H9 (cell line): ENCODE results near the gene SLC25A25. TPM values are rescaled to one million over a fixed set of nuclear protein-coding genes. Genes with fewer than 3 reads are reported as not detected.

ENCODE experiments used
- DNase-seq: peaks from one replicate; pipeline ENCODE4 v3.0.0-alpha.2; 2017
- H2AFZ ChIP-seq: one replicate; pipeline ENCODE4 v1.6.1; 2013; ENCODE audit warnings: mild to moderate bottlenecking, low read length, control low read depth, moderate library complexity
- H2AK5ac ChIP-seq: 2 replicates; pipeline ENCODE4 v1.6.1; 2013; ENCODE audit warnings: low read length, control low read depth, mixed read lengths; ENCODE audit not compliant: insufficient read length
- H2BK120ac ChIP-seq: one replicate; pipeline ENCODE4 v1.6.1; 2013; ENCODE audit warnings: low read depth, mild to moderate bottlenecking, low read length, control low read depth, inconsistent platforms; ENCODE audit not compliant: poor library complexity, severe bottlenecking
- H2BK12ac ChIP-seq: 2 replicates; pipeline ENCODE4 v1.6.1; 2013; ENCODE audit warnings: low read length, control low read depth, mixed read lengths, low read depth; ENCODE audit not compliant: insufficient read length
- H2BK15ac ChIP-seq: 2 replicates; pipeline ENCODE4 v1.6.1; 2013; ENCODE audit warnings: low read depth, low read length, control low read depth
- H2BK20ac ChIP-seq: one replicate; pipeline ENCODE4 v1.6.1; 2013; ENCODE audit warnings: low read depth, mild to moderate bottlenecking, low read length, control low read depth, inconsistent platforms; ENCODE audit not compliant: poor library complexity, severe bottlenecking
- H2BK5ac ChIP-seq: 2 replicates; pipeline ENCODE4 v1.6.1; 2013; ENCODE audit warnings: low read length, control low read depth, mixed read lengths; ENCODE audit not compliant: insufficient read length
- H3K14ac ChIP-seq: 2 replicates; pipeline ENCODE4 v1.6.1; 2013; ENCODE audit warnings: low read length, control low read depth; ENCODE audit not compliant: insufficient read depth
- H3K18ac ChIP-seq: 2 replicates; pipeline ENCODE4 v1.6.1; 2013; ENCODE audit warnings: low read depth, mild to moderate bottlenecking, mixed read lengths, low read length, control low read depth; ENCODE audit not compliant: insufficient read length
- H3K23ac ChIP-seq: 2 replicates; pipeline ENCODE4 v1.6.1; 2013; ENCODE audit warnings: low read length, control low read depth, mixed read lengths, low read depth; ENCODE audit not compliant: insufficient read length
- H3K23me2 ChIP-seq: 2 replicates; pipeline ENCODE4 v1.6.1; 2013; ENCODE audit warnings: low read depth, mild to moderate bottlenecking, mixed read lengths, low read length, control low read depth; ENCODE audit not compliant: insufficient read length, poor library complexity, severe bottlenecking
- H3K27ac ChIP-seq: 2 replicates; pipeline ENCODE4 v1.5.1; 2013; ENCODE audit warnings: low read length, control low read depth, mixed read lengths, low read depth; ENCODE audit not compliant: insufficient read length
- H3K27me3 ChIP-seq: 2 replicates; pipeline ENCODE4 v1.6.1; 2013; ENCODE audit warnings: low read length, control low read depth, inconsistent platforms; ENCODE audit not compliant: insufficient read depth
- H3K4ac ChIP-seq: 2 replicates; pipeline ENCODE4 v1.6.1; 2013; ENCODE audit warnings: low read depth, mild to moderate bottlenecking, control low read depth, inconsistent platforms, low read length, moderate library complexity
- H3K4me1 ChIP-seq: 2 replicates; pipeline ENCODE4 v1.6.1; 2013; ENCODE audit warnings: low read length, control low read depth, inconsistent platforms; ENCODE audit not compliant: insufficient read depth
- H3K4me2 ChIP-seq: 2 replicates; pipeline ENCODE4 v1.6.1; 2013; ENCODE audit warnings: low read length, control low read depth, mixed read lengths; ENCODE audit not compliant: insufficient read length, insufficient read depth
- H3K56ac ChIP-seq: 2 replicates; pipeline ENCODE4 v1.6.1; 2013; ENCODE audit warnings: low read depth, mild to moderate bottlenecking, mixed read lengths, low read length, control low read depth; ENCODE audit not compliant: insufficient read length
- H3K79me1 ChIP-seq: 2 replicates; pipeline ENCODE4 v1.6.1; 2013; ENCODE audit warnings: low read depth, mild to moderate bottlenecking, moderate library complexity, low read length, control low read depth, inconsistent platforms; ENCODE audit not compliant: insufficient read depth, poor library complexity, severe bottlenecking
- H3K79me2 ChIP-seq: 2 replicates; pipeline ENCODE4 v1.6.1; 2013; ENCODE audit warnings: low read length, control low read depth, inconsistent platforms; ENCODE audit not compliant: insufficient read depth
- H3K9ac ChIP-seq: 2 replicates; pipeline ENCODE4 v1.6.1; 2013; ENCODE audit warnings: low read length, control low read depth, mixed read lengths; ENCODE audit not compliant: insufficient read length; ENCODE audit errors: extremely low read depth
- H3K9me3 ChIP-seq: one replicate; pipeline ENCODE4 v1.6.1; 2013; ENCODE audit warnings: low read depth, low read length, inconsistent platforms; ENCODE audit not compliant: control insufficient read depth
- H3T11ph ChIP-seq: one replicate; pipeline ENCODE4 v1.6.1; 2013; ENCODE audit warnings: mild to moderate bottlenecking, low read length, control low read depth, inconsistent platforms
- H4K20me1 ChIP-seq: one replicate; pipeline ENCODE4 v1.6.1; 2013; ENCODE audit not compliant: control insufficient read depth, insufficient read length, insufficient read depth
- H4K5ac ChIP-seq: 2 replicates; pipeline ENCODE4 v1.6.1; 2013; ENCODE audit warnings: low read depth, mild to moderate bottlenecking, mixed read lengths, low read length, control low read depth; ENCODE audit not compliant: insufficient read length
- H4K8ac ChIP-seq: replicated peaks from 2 replicates; pipeline ENCODE4 v1.6.1; 2013; ENCODE audit warnings: low read length, control low read depth, mixed read lengths, low read depth; ENCODE audit not compliant: insufficient read length
- H4K91ac ChIP-seq: 2 replicates; pipeline ENCODE4 v1.6.1; 2013; ENCODE audit warnings: low read depth, mild to moderate bottlenecking, moderate library complexity, mixed read lengths, low read length, control low read depth; ENCODE audit not compliant: insufficient read length
- H3K27ac Mint-ChIP-seq, 3 experiments: 2 replicates in 2 of 3; 3 replicates in 1 of 3; pipeline ENCODE4 v1.8.0; 2020 to 2021; ENCODE audit warnings: mixed read lengths in 3 of 3, mild to moderate bottlenecking in 1 of 3, moderate library complexity in 1 of 3
- H3K27me3 Mint-ChIP-seq: 2 replicates; pipeline ENCODE4 v1.8.0; 2021; ENCODE audit warnings: low read depth, mild to moderate bottlenecking, moderate library complexity, mixed read lengths
- H3K36me3 Mint-ChIP-seq, 3 experiments: 2 replicates in 2 of 3; 3 replicates in 1 of 3; pipeline ENCODE4 v1.8.0; 2020 to 2021; ENCODE audit warnings: low read depth in 3 of 3, mixed read lengths in 3 of 3; ENCODE audit not compliant: insufficient read depth in 1 of 3
- H3K4me1 Mint-ChIP-seq, 2 experiments: 2 replicates each; pipeline ENCODE4 v1.8.0; 2020; ENCODE audit warnings: mixed read lengths in 2 of 2
- H3K4me3 Mint-ChIP-seq, 2 experiments: 2 replicates in 1 of 2; 3 replicates in 1 of 2; pipeline ENCODE4 v1.8.0; 2020 to 2021; ENCODE audit warnings: mild to moderate bottlenecking in 2 of 2, mixed read lengths in 2 of 2, moderate library complexity in 1 of 2
- H3K9me3 Mint-ChIP-seq, 2 experiments: 2 replicates in 1 of 2; 3 replicates in 1 of 2; pipeline ENCODE4 v1.8.0; 2020; ENCODE audit warnings: mild to moderate bottlenecking in 2 of 2, mixed read lengths in 2 of 2, moderate library complexity in 1 of 2
- WGBS: extraction: QIAGEN DNeasy Blood & Tissue Kit; methylation state at CpG from one replicate; pipeline ENCODE4 v1.1.7; 2013; ENCODE audit warnings: missing lambda C conversion rate, low lambda C conversion rate, mixed read lengths; ENCODE audit not compliant: insufficient read length; ENCODE audit errors: extremely low coverage; 5-methylcytosine and 5-hydroxymethylcytosine counted together
- total RNA-seq: library from RNA; stranded (reverse); gene quantifications from 2 replicates; pipeline ENCODE4 v1.2.1, GENCODE V29; 2021
- TF ChIP-seq, protein P1 (sequence below): fragments of 200-600 bp; sonication (generic); conservative IDR thresholded peaks from 3 replicates; pipeline ENCODE4 v1.8.0; 2021; ENCODE audit warnings: antibody characterized with exemption, mild to moderate bottlenecking

Gene SLC25A25
- total RNA-seq, 1 experiment from 2014 or later, result 16.9 TPM

DNA sequence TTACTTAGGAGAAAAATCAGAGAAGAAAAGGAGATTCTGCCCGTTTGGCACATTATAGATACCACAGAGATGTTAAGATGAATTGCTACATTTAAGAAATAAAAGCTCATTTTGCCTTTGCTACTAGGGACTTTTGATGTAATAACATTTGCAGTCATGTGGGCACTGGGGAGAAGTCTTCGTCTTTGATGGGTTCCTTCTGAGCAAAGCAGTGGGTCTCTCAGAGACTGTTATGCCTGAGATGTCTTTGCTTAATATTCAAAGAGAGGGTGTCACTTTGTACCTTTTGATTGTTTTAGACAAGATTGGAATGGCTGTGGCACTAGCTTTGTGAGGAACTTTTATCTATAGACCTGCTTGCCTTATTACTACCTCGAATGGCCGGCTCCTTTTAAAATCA, 25.0 kb downstream of the SLC25A25 start:
- Mint-ChIP-seq H3K27ac (peak overlapping the region in 2 of 3 experiments; percentile 84 to 98; a peak in 2 of 7 replicates), H3K36me3 (peaks cover 0 to 1% (median 0%) of the 10 kb centered on the region in 3 experiments; a peak in 2 of 7 replicates), H3K4me3 (no peak overlapping the region), H3K4me1 (peaks cover 33 to 35% of the 10 kb centered on the region in 2 experiments), H3K9me3 (no peaks in the 10 kb centered on the region), H3K27me3 (no peaks in the 10 kb centered on the region)
- no peak overlapping the region for H3K23ac ChIP-seq
- no peak overlapping the region for H2AFZ ChIP-seq
- H4K20me1 ChIP-seq, result no peaks in the 10 kb centered on the region
- H3K14ac ChIP-seq, result no peak overlapping the region
- peaks cover 8% of the 10 kb centered on the region for H3K79me1 ChIP-seq
- H3K23me2 ChIP-seq, result no peaks in the 10 kb centered on the region
- H3K56ac ChIP-seq, result no peak overlapping the region
- TF ChIP-seq, protein P1, sequence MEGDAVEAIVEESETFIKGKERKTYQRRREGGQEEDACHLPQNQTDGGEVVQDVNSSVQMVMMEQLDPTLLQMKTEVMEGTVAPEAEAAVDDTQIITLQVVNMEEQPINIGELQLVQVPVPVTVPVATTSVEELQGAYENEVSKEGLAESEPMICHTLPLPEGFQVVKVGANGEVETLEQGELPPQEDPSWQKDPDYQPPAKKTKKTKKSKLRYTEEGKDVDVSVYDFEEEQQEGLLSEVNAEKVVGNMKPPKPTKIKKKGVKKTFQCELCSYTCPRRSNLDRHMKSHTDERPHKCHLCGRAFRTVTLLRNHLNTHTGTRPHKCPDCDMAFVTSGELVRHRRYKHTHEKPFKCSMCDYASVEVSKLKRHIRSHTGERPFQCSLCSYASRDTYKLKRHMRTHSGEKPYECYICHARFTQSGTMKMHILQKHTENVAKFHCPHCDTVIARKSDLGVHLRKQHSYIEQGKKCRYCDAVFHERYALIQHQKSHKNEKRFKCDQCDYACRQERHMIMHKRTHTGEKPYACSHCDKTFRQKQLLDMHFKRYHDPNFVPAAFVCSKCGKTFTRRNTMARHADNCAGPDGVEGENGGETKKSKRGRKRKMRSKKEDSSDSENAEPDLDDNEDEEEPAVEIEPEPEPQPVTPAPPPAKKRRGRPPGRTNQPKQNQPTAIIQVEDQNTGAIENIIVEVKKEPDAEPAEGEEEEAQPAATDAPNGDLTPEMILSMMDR, result no peak
- H3K18ac ChIP-seq, result no peak overlapping the region
- H2AK5ac ChIP-seq, result no peak overlapping the region
- H3K4me1 ChIP-seq, result no peaks in the 10 kb centered on the region
- no peak overlapping the region for H3K9ac ChIP-seq
- H3K79me2 ChIP-seq, result no peaks in the 10 kb centered on the region; the same call in 1 of the 2 replicates
- no CpG with 5 or more reads among the region's 4 CpGs for WGBS
- no peaks in the 10 kb centered on the region for H3K9me3 ChIP-seq
- H2BK12ac ChIP-seq, result no peak overlapping the region
- no peak overlapping the region for H2BK15ac ChIP-seq
- no peaks in the 10 kb centered on the region for H3K27me3 ChIP-seq
- DNase-seq, result no peak
- H3K4ac ChIP-seq, result no peak overlapping the region
- no peak overlapping the region for H4K91ac ChIP-seq
- H2BK5ac ChIP-seq, result no peak overlapping the region
- no peak overlapping the region for H4K8ac ChIP-seq
- no peak overlapping the region for H2BK120ac ChIP-seq
- no peak overlapping the region for H3K4me2 ChIP-seq
- H4K5ac ChIP-seq, result no peak overlapping the region
- no peak overlapping the region for H3T11ph ChIP-seq
- H3K27ac ChIP-seq, result no peak overlapping the region
- no peak overlapping the region for H2BK20ac ChIP-seq
